ENCODE data around the gene ERFE. TPM values are rescaled to one million over a fixed set of nuclear protein-coding genes. Genes with fewer than 3 reads are reported as not detected.

ERFE gene
- total and polyA plus RNA-seq, 9 of the 15 experiments (the other 6 are each of a cell fraction or from before 2014, with no cell fraction given): 0.55 to 8.2 (median 3.7) TPM

DNA sequence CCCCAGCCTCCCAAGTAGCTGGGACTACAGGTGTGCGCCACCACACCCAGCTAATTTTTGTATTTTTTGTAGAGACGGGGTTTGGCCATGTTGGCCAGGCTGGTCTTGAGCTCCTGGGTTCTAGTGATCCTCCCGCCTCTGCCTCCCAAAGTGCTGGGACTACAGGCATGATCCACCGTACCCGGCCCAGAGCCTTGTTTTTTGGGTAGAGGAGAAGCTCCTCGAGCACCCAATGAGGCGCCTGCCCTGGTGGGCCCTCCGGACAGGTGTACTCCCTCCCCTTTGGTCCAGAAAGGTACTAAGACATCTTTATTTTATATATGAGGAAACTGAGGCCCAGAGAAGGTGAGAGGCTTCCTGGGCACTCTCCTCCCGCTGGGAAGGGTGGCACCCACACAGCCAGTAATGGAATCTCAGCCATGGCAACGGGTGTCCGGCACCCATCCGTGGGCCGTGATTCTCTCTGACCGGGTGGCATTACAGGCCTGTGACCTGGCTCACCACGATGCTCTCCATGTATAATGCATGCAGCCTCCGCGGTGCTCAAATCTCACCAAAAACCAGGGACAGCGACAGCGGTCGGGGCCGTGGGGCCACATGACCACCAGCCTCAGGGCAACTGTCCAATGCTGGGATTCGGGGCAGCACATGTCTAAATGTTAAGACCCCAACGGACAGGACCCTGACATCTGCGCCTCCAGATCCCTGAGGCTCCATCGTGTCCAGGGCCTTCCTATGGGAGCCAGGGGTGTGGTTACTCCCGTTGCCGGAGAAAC lies 37.1 kb upstream of the ERFE start (continued):
- TF ChIP-seq ZBTB34 (CRISPR knock-in tag; IDR thresholded peaks at IDR 0.05): no peak

DNA sequence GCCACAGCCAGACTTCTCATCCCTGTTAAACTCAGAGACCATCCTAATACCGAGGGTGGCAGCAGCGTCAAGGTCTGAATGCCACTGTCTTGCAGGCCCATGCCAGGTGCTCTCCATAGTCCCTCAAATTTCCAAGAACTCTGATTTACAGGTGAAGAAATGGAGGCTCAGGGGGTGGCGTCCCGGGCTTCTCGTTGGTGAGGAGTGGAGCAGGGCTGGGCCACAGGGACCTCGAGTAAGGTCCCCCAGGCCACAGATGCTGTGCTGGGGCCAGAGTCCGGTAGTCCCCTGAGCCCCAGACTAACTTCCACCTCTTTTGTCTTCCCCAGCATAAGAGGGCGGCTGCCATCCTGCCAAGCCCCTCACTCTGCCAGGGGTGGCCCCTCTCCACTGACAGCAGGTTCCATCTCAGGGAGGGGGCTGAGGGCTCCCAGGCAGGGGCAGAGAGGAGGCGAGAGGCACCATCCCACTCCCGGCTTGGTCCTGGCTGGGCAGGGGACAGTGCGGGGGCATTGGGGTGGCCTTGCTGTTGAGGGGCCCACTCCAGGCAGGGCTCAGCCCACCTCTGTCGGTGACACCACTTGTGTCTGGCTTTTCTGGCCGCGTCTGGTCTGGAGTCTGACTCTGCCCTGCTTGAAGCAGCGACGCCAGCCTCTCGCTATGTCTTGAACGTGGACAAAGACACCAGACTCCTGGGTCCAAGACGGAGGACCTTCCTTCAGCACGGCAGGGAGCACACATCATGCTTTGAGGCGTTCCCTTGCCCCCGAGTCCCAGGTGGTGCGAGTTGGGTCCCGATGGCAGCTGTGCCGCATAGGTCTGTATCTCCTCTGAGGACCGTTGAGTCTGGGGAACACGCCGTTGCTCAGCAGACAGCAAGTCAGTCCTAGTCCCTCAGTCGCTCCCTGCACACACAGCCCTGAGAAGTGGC lies 36.2 kb upstream of the ERFE start:
- BruUV-seq (replicated peaks): no TSS peak
- no peaks in the 10 kb centered on the region for H4K20me1 ChIP-seq (replicated peaks; ENCODE audit: control insufficient read depth, insufficient read depth, low read length)
- peaks cover 0 to 40% of the 10 kb centered on the region in 2 experiments; a peak in 3 of 5 replicates for H3K4me1 ChIP-seq (replicated peaks in 1 of 2; ENCODE audit: control insufficient read depth in 2 of 2, insufficient read depth in 2 of 2, low read length in 2 of 2)
- H3K79me2 ChIP-seq (ENCODE audit: control insufficient read depth, insufficient read depth, low read length): no peaks in the 10 kb centered on the region
- in situ Hi-C loops (cut with MboI): no loop called here
- H3K9me1 ChIP-seq (ENCODE audit: control insufficient read depth, insufficient read depth, low read length): no peaks in the 10 kb centered on the region
- TF ChIP-seq LARP7 (IDR thresholded peaks at IDR 0.05) (no peak), BRF2 (IDR thresholded peaks at IDR 0.05; ENCODE audit: borderline replicate concordance, insufficient read depth, insufficient read length) (no peak), ZFX (CRISPR knock-in tag; IDR thresholded peaks at IDR 0.05) (no peak)
- no peak overlapping the region for H3K4me3 ChIP-seq
- H3K27ac ChIP-seq (ENCODE audit: extremely low read depth, low read depth, low read length): no peak overlapping the region
- ATAC-seq (no peak), DNase-seq (ENCODE audit: extremely low read depth in 1 of 4, low spot score in 3 of 4) (no peak), FAIRE-seq (no peak)
- H3K27me3 ChIP-seq (ENCODE audit: control insufficient read depth in 2 of 2, insufficient read depth in 2 of 2, low read length in 2 of 2): peaks cover 5 to 41% of the 10 kb centered on the region in 2 experiments; a peak in 4 of 5 replicates
- ChIA-PET POLR2A (no interaction called here), CTCF (ENCODE audit: low intra/inter-chr PET ratio) (interaction anchor here (0.7 kb wide), 1 partner anchor 267 kb away, joined by 4 read pairs; no protein-coding TSS in a partner anchor)
- no peak overlapping the region for H3K4me2 ChIP-seq (ENCODE audit: insufficient read depth, low read length)
- H3K9ac ChIP-seq (ENCODE audit: insufficient read depth in 1 of 2, low read depth in 2 of 2, low read length in 2 of 2): 0 out of 4 replicates have a peak overlapping the region, but pooled peaks of 1 of the 2 experiments have one; percentile 26
- WGBS (ENCODE audit: insufficient coverage, low coverage, missing lambda C conversion rate): 2% methylated on average over 9 of the region's 29 CpGs
- 0 out of 2 replicates have a peak, but pooled peaks cover 2% of the 10 kb centered on the region for H3K9me3 ChIP-seq (replicated peaks; ENCODE audit: control insufficient read depth, insufficient read depth, low read depth, low read length)
- no peak overlapping the region for H2AFZ ChIP-seq (ENCODE audit: low read depth, low read length)
- H3K36me3 ChIP-seq (ENCODE audit: control insufficient read depth, insufficient read depth, low read length): no peaks in the 10 kb centered on the region
- intact Hi-C loops (cut with micrococcal nuclease): no loop called here

Measured in K562 (cell line).